Neural cell (in vitro differentiated cells): ENCODE data around the gene ASIC2.

Source experiments
- EP300 ChIP-seq: fragments of 450-650 bp; conservative IDR thresholded peaks from 2 replicates; pipeline ENCODE4 v1.6.1; 2014; ENCODE audit warnings: antibody characterized with exemption, mild to moderate bottlenecking, moderate library complexity; ENCODE audit not compliant: poor library complexity, severe bottlenecking
- EZH2 ChIP-seq: fragments of 200-600, 300-800 bp; shearing (Covaris generic), sonication (generic); IDR thresholded peaks from 2 replicates; pipeline ENCODE4 v1.6.1; 2014; ENCODE audit warnings: antibody characterized with exemption, low read length, borderline replicate concordance, mild to moderate bottlenecking; ENCODE audit not compliant: insufficient read depth, poor library complexity, severe bottlenecking
- POLR2AphosphoS5 ChIP-seq: IDR thresholded peaks from 2 replicates; pipeline ENCODE4 v1.6.1; 2012
- RAD21 ChIP-seq: fragments of 450-650 bp; conservative IDR thresholded peaks from 2 replicates; pipeline ENCODE4 v1.6.1; 2014; ENCODE audit warnings: antibody characterized with exemption, mild to moderate bottlenecking, moderate library complexity
- TF ChIP-seq, protein P1 (sequence below): fragments of 450-650 bp; IDR thresholded peaks from 2 replicates; pipeline ENCODE4 v1.5.1; 2014; ENCODE audit warnings: antibody characterized with exemption, mild to moderate bottlenecking, moderate library complexity; ENCODE audit not compliant: poor library complexity, severe bottlenecking

DNA sequence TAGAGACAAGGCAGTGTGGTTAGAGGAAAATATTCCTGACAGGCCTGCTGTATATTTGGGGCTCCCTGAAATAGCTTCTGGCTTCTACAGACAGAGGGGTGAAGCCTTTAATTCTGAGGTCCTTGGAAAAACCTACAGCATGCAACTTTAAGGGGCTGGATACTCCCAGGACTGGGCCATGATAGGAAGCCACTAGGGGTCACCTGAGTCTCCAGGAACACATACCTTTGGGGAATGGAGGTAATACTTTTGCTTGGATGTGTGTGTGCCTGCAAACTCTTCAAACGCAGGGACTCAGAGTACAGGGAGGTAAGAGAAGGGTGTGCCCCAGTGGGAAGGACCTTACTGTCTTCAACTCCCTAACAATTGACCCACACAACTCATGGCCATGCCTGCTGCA is 4.1 kb downstream of the ASIC2 start:
- TF ChIP-seq, protein P1, sequence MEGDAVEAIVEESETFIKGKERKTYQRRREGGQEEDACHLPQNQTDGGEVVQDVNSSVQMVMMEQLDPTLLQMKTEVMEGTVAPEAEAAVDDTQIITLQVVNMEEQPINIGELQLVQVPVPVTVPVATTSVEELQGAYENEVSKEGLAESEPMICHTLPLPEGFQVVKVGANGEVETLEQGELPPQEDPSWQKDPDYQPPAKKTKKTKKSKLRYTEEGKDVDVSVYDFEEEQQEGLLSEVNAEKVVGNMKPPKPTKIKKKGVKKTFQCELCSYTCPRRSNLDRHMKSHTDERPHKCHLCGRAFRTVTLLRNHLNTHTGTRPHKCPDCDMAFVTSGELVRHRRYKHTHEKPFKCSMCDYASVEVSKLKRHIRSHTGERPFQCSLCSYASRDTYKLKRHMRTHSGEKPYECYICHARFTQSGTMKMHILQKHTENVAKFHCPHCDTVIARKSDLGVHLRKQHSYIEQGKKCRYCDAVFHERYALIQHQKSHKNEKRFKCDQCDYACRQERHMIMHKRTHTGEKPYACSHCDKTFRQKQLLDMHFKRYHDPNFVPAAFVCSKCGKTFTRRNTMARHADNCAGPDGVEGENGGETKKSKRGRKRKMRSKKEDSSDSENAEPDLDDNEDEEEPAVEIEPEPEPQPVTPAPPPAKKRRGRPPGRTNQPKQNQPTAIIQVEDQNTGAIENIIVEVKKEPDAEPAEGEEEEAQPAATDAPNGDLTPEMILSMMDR: no peak
- TF ChIP-seq POLR2AphosphoS5 (no peak), EZH2 (no peak), RAD21 (peak; percentile 24), EP300 (no peak)
